ENCODE measurements around the gene UAP1L1.

GRCh38 chr9:137035507-137035834 is 41.8 kb upstream of the UAP1L1 start:
- no peak for TF ChIP-seq RAD21 (IDR thresholded peaks at IDR 0.05)
- TF ChIP-seq CTCF (IDR thresholded peaks at IDR 0.05; ENCODE audit: low read depth, low read length, missing input control), result no peak
- no peak for TF ChIP-seq REST (IDR thresholded peaks at IDR 0.05)
- TF ChIP-seq EGR1 (IDR thresholded peaks at IDR 0.05; ENCODE audit: low read depth in 2 of 2), result no peak
- TF ChIP-seq MAX (IDR thresholded peaks at IDR 0.05), result no peak
- TF ChIP-seq TAF1 (conservative IDR thresholded peaks at IDR 0.05), result no peak
- TF ChIP-seq GABPA (IDR thresholded peaks at IDR 0.05 in 1 of 2, conservative IDR thresholded peaks at IDR 0.05 in 1 of 2), result no peak
- TF ChIP-seq ZBTB33 (IDR thresholded peaks at IDR 0.05), result no peak
- no peak for TF ChIP-seq RXRA (IDR thresholded peaks at IDR 0.05)
- TF ChIP-seq ATF3 (IDR thresholded peaks at IDR 0.05), result no peak

All from liver (tissue), 3 donors.